HG03139 (cell line): ENCODE results near the gene LRRC9.

Experiments
- ATAC-seq: cut with Tn5 transposase; IDR thresholded peaks from one replicate; pipeline ENCODE4 v1.9.1; 2021; ENCODE audit not compliant: unreplicated experiment

LRRC9 gene

DNA sequence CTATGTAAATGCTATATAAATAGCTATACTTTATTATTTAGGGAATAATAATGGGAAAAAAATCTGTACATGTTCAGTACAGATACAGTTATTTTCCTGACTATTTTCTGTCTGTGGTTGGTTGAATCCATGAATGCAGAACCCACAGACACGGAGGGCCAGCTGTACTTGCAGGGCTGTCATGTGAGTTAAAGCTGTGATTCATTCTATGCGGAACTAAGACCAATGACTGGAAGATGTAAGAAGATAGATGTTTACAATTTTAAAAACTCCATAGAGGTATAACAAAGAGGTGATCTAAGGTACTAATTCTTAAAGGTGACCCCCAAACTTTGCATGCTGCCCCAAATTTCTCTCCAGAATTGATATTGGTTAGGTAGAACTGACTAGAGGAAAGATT is 186.4 kb downstream of the LRRC9 start:
- ATAC-seq, result no peak

GRCh38 chr14:60107477-60107876 is 187.5 kb downstream of the LRRC9 start:
- ATAC-seq, result no peak

GRCh38 chr14:60111732-60112131 is 191.8 kb downstream of the LRRC9 start:
- ATAC-seq, result no peak
